ENCODE data around the gene ENPEP.

DNA sequence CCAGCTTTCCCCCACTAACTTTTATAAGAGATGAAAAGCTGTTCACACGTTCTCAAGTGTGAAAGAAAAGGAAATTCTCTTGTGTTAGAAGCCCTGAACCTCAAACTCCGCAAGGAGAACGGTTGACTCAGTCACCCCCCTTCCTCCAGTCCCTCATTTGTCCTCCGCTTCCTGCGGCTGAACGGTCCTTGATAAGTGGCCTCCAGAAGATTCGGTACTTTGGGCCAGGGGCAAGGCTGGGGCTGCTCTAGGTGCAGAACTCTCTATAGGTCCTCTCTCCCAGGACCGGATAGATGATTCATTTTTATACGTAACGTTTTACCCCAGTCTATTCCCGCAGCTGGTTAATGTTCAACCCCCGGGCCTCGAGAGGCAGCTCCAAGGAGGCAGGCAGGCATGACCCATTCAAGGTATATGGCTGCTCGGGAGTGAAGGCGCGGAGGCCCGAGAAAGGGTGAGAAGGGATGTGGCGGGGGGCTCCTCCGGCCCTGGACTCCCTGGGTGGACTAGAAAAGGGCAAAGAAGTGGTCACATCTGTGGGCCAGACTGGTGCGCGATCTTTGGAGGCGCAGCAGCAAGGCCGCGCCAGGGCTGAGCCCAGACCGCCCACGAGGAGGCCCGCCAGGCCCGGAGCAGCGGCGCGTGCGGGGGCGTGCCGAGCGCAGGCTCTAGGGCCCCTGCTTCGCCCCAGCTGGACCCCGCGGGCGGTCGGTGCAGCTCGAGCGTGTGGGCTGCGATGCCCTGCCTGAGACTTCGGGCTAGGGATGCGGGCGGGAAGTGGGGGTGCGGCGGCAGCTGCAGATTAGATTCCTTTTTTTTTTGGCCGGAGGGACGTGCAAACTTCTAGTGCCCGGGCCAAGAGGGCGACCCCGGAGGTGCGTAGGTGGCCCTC, 135.2 kb downstream of the ENPEP start:
- TF ChIP-seq EZH2 (IDR thresholded peaks at IDR 0.05): no peak
- no peak for TF ChIP-seq POLR2AphosphoS5 (IDR thresholded peaks at IDR 0.05; ENCODE audit: borderline replicate concordance, low read depth, low read length)
- no peak for TF ChIP-seq FOXP2 (optimal IDR thresholded peaks at IDR 0.05; ENCODE audit: control extremely low read depth, extremely low read length, insufficient read depth)

Data from SK-N-MC (cell line).